SK-N-SH (cell line): ENCODE results near the gene ACTR6. TPM values are rescaled to one million over a fixed set of nuclear protein-coding genes. Genes with fewer than 3 reads are reported as not detected.

Experiments used
- CTCF ChIA-PET: fragments of 300-600, 350-600 bp; formaldehyde crosslinking; extraction: SDS; loops from one replicate; lab custom pipeline; 2021; lab: Yijun Ruan, JAX
- POLR2A ChIA-PET: fragments of 350-600 bp; sonication (Branson Sonifier 250); formaldehyde crosslinking; extraction: SDS; loops from one replicate; lab custom pipeline; 2020; ENCODE audit warnings: antibody characterized with exemption, inconsistent platforms; lab: Yijun Ruan, JAX
- DNase-seq: peaks from one replicate; pipeline ENCODE4 v3.0.0; 2012
- H2AFZ ChIP-seq: fragments of 200-600 bp; sonication (generic); 2 replicates; pipeline ENCODE4 v1.8.1; 2016; ENCODE audit warnings: antibody characterized with exemption, mild to moderate bottlenecking, low read depth
- H3F3A ChIP-seq: fragments of 200-600 bp; sonication (generic); replicated peaks from 2 replicates; pipeline ENCODE3; 2016; ENCODE audit warnings: antibody characterized with exemption, mild to moderate bottlenecking; ENCODE audit not compliant: insufficient read depth
- H3K27ac ChIP-seq, 2 experiments: fragments of 200-500 bp in 1 of 2; fragments of 200-600 bp in 1 of 2; sonication (Bioruptor generic) in 1 of 2; sonication (generic), shearing (Covaris generic) in 1 of 2; 2 replicates each; pipeline versions ENCODE4 v1.5.1 to v1.6.1; 2014 to 2016; ENCODE audit warnings: low read depth in 2 of 2, inconsistent platforms in 1 of 2, low read length in 1 of 2, mild to moderate bottlenecking in 1 of 2, mixed read lengths in 1 of 2
- H3K27me3 ChIP-seq: fragments of 200-600 bp; sonication (generic), shearing (Covaris generic); 2 replicates; pipeline ENCODE4 v1.6.1; 2016; ENCODE audit warnings: mixed run types; ENCODE audit not compliant: insufficient read depth
- H3K36me3 ChIP-seq, 2 experiments: fragments of 200-500 bp in 1 of 2; fragments of 200-600 bp in 1 of 2; sonication (Bioruptor generic) in 1 of 2; sonication (generic) in 1 of 2; replicated peaks in 1 of 2; 2 replicates each; pipeline versions ENCODE3 to v1.5.1; 2014 to 2016; ENCODE audit warnings: low read length in 1 of 2, mild to moderate bottlenecking in 1 of 2; ENCODE audit not compliant: insufficient read depth in 2 of 2, control insufficient read depth in 1 of 2
- H3K4me1 ChIP-seq, 2 experiments: fragments of 200-500 bp in 1 of 2; fragments of 200-600 bp in 1 of 2; sonication (Bioruptor generic) in 1 of 2; sonication (generic), shearing (Covaris generic) in 1 of 2; 2 replicates each; pipeline versions ENCODE4 v1.5.1 to v1.6.1; 2014 to 2016; ENCODE audit warnings: low read depth in 1 of 2, low read length in 1 of 2, mixed run types in 1 of 2; ENCODE audit not compliant: insufficient read depth in 2 of 2, control insufficient read depth in 1 of 2
- H3K4me2 ChIP-seq: fragments of 200-600 bp; sonication (generic), shearing (Covaris generic); 2 replicates; pipeline ENCODE4 v1.6.1; 2017; ENCODE audit warnings: mixed run types
- H3K4me3 ChIP-seq, 2 experiments: fragments of 200-500 bp in 1 of 2; fragments of 200-600 bp in 1 of 2; sonication (Bioruptor generic) in 1 of 2; sonication (generic), shearing (Covaris generic) in 1 of 2; 2 replicates each; pipeline versions ENCODE4 v1.5.1 to v1.8.1; 2014 to 2016; ENCODE audit warnings: low read depth in 2 of 2, inconsistent platforms in 1 of 2, low read length in 1 of 2, mild to moderate bottlenecking in 1 of 2, mixed read lengths in 1 of 2, moderate library complexity in 1 of 2
- H3K79me2 ChIP-seq: fragments of 200-600 bp; sonication (generic); 2 replicates; pipeline ENCODE4 v1.8.1; 2017; ENCODE audit warnings: mild to moderate bottlenecking; ENCODE audit not compliant: insufficient read depth
- H3K9ac ChIP-seq: fragments of 200-600 bp; sonication (generic); 2 replicates; pipeline ENCODE4 v1.6.1; 2017; ENCODE audit warnings: mixed run types
- H3K9me2 ChIP-seq: fragments of 200-600 bp; sonication (generic); 2 replicates; pipeline ENCODE4 v1.6.1; 2017; ENCODE audit warnings: mixed run types
- H3K9me3 ChIP-seq: fragments of 200-600 bp; sonication (generic); 2 replicates; pipeline ENCODE4 v1.6.1; 2017; ENCODE audit warnings: mixed run types, mild to moderate bottlenecking, moderate library complexity
- H4K20me1 ChIP-seq: fragments of 200-600 bp; sonication (generic); 2 replicates; pipeline ENCODE4 v1.6.1; 2017; ENCODE audit warnings: mild to moderate bottlenecking, mixed run types; ENCODE audit not compliant: insufficient read depth
- CTCF ChIP-seq: fragments of 200-600 bp; sonication (generic); IDR thresholded peaks from 2 replicates; pipeline ENCODE4 v1.6.1; 2017; ENCODE audit warnings: antibody characterized with exemption, mild to moderate bottlenecking, moderate library complexity
- EP300 ChIP-seq, 2 experiments: IDR thresholded peaks; 2 replicates each; pipeline versions ENCODE4 v1.4.0 to v1.6.1; 2012; ENCODE audit warnings: borderline replicate concordance in 1 of 2, low read depth in 1 of 2, low read length in 1 of 2
- EZH2phosphoT487 ChIP-seq: fragments of 200-600 bp; sonication (generic); IDR thresholded peaks from 2 replicates; pipeline ENCODE4 v1.6.1; 2017; ENCODE audit warnings: low read depth, mixed run types, mild to moderate bottlenecking, antibody characterized with exemption, moderate library complexity, borderline replicate concordance
- FOXJ3 ChIP-seq: sonication (generic); formaldehyde crosslinking; IDR thresholded peaks from 2 replicates; pipeline ENCODE4 v1.5.1; 2020; ENCODE audit warnings: mild to moderate bottlenecking, missing genetic modification reagents
- FOXM1 ChIP-seq: IDR thresholded peaks from 2 replicates; pipeline ENCODE4 v1.4.0; 2012; ENCODE audit warnings: low read depth, mild to moderate bottlenecking
- GABPA ChIP-seq: IDR thresholded peaks from 2 replicates; pipeline ENCODE4 v1.4.0; 2012; ENCODE audit warnings: low read depth, mild to moderate bottlenecking
- JUND ChIP-seq: IDR thresholded peaks from 2 replicates; pipeline ENCODE4 v1.4.0; 2012
- MXI1 ChIP-seq: IDR thresholded peaks from 2 replicates; pipeline ENCODE4 v1.6.1; 2012; ENCODE audit warnings: mild to moderate bottlenecking, low read depth, low read length, improper control_type of control experiment
- NFIC ChIP-seq: IDR thresholded peaks from 2 replicates; pipeline ENCODE4 v1.4.0; 2012; ENCODE audit warnings: borderline replicate concordance
- RAD21 ChIP-seq: IDR thresholded peaks from 2 replicates; pipeline ENCODE4 v1.6.1; 2012; ENCODE audit warnings: mild to moderate bottlenecking, low read length
- TCF12 ChIP-seq: IDR thresholded peaks from 2 replicates; pipeline ENCODE4 v1.4.0; 2012
- YY1 ChIP-seq: IDR thresholded peaks from 2 replicates; pipeline ENCODE4 v1.4.0; 2012; ENCODE audit warnings: low read depth, mild to moderate bottlenecking
- WGBS: methylation state at CpG from one replicate; pipeline ENCODE4 v1.1.6; 2017; ENCODE audit warnings: low lambda C conversion rate; 5-methylcytosine and 5-hydroxymethylcytosine counted together
- polyA plus RNA-seq, 3 experiments: library from polyadenylated mRNA; depleted of rRNA; stranded (reverse); fragments of >200 nt; gene quantifications; 2 replicates each; pipeline ENCODE4 v1.2.3, GENCODE V29; 2012
- TF ChIP-seq, protein P1 (sequence below): IDR thresholded peaks from 2 replicates; pipeline ENCODE4; 2012

The ACTR6 gene
- polyA plus RNA-seq, 1 of the 3 experiments (the other 2 are of a cell fraction) = 21.5 TPM

DNA sequence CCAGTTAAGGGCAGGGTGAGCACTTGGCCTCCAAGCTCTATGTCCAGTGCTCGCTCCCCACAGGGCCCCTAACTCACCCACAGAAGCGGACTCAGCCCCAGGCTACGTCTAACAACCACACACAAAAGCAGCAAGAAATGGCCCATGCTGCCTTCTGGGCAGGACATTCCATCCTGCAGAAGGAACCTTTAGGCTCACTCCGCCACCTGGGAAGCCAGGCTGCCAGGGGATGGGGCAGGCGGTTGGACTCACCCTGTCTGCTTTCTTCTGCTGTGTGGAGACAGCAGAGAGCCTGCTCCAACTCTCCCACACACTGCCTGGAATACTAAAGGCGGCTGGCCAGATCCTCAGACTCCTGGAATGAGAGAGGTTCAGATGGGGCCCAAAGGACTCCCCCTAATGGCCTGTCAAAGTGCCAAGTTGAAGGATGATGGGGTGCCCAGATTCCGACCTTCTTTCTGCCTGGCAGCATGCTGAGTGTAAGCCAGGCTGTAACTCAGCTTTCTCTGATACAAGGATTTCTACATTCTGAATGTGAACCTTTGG lies 30.2 kb upstream of the ACTR6 start:
- whole genome bisulfite sequencing = 88% methylated on average over 6 of the region's 7 CpGs
- Histone ChIP-seq H3K9me3 (no peaks in the 10 kb centered on the region), H4K20me1 (no peaks in the 10 kb centered on the region), H3K36me3 (peaks cover 0 to 2% of the 10 kb centered on the region in 2 experiments), H3K9me2 (no peaks in the 10 kb centered on the region), H3F3A (no peaks in the 10 kb centered on the region), H3K27me3 (no peaks in the 10 kb centered on the region), H2AFZ (no peak overlapping the region), H3K4me3 (no peak overlapping the region), H3K79me2 (no peaks in the 10 kb centered on the region), H3K4me1 (no peaks in the 10 kb centered on the region; a peak in 1 of 4 replicates), H3K27ac (no peak overlapping the region), H3K4me2 (no peak overlapping the region), H3K9ac (no peak overlapping the region)
- ChIA-PET CTCF (no interaction called here), POLR2A (no interaction called here)
- TF ChIP-seq CTCF (no peak), JUND (no peak), NFIC (no peak), MXI1 (no peak), GABPA (no peak), EP300 (IDR thresholded peaks at IDR 0.05; ENCODE audit: borderline replicate concordance in 1 of 2, low read depth in 1 of 2, low read length in 1 of 2) (no peak), YY1 (no peak), EZH2phosphoT487 (no peak), FOXJ3 (CRISPR knock-in tag) (no peak), FOXM1 (no peak)
- TF ChIP-seq, protein P1, sequence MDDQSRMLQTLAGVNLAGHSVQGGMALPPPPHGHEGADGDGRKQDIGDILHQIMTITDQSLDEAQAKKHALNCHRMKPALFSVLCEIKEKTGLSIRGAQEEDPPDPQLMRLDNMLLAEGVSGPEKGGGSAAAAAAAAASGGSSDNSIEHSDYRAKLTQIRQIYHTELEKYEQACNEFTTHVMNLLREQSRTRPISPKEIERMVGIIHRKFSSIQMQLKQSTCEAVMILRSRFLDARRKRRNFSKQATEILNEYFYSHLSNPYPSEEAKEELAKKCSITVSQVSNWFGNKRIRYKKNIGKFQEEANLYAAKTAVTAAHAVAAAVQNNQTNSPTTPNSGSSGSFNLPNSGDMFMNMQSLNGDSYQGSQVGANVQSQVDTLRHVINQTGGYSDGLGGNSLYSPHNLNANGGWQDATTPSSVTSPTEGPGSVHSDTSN = no peak
- no peak for DNase-seq

- CTCF ChIA-PET = interaction anchor here (1.1 kb wide), 1 partner anchor 63 kb away, joined by 3 read pairs; no protein-coding TSS in a partner anchor
- no peaks in the 10 kb centered on the region for H3F3A ChIP-seq
- POLR2A ChIA-PET = no interaction called here
- no peak overlapping the region for H3K9ac ChIP-seq
- H4K20me1 ChIP-seq = no peaks in the 10 kb centered on the region
- no peaks in the 10 kb centered on the region for H3K9me2 ChIP-seq
- H3K27me3 ChIP-seq = no peaks in the 10 kb centered on the region
- H3K27ac ChIP-seq = no peak overlapping the region
- no peaks in the 10 kb centered on the region for H3K9me3 ChIP-seq
- H3K4me3 ChIP-seq = no peak overlapping the region
- no peak overlapping the region for H2AFZ ChIP-seq
- H3K79me2 ChIP-seq = no peaks in the 10 kb centered on the region
- H3K4me2 ChIP-seq = no peak overlapping the region
- no peaks in the 10 kb centered on the region; a peak in 1 of 4 replicates for H3K4me1 ChIP-seq
- peaks cover 0 to 2% of the 10 kb centered on the region in 2 experiments for H3K36me3 ChIP-seq
- TF ChIP-seq RAD21 (no peak), TCF12 (0 out of 2 replicates have a peak, but pooled peaks have one; percentile 10)
- no peak for DNase-seq
These were observed 29.4 kb upstream of the ACTR6 start for GRCh38 chr12:100171248-100171647.
